Measurements from ENCODE around the gene GPR162.
A peak's percentile ranks its signal among the peaks of the same experiment; 100 is the strongest.

GPR162 gene

GRCh38 chr12:6821591-6822425 lies at the start of gene GPR162:
TSS of gene GPR162 (plus strand) at chr12:6821821. CDS start at chr12:6823899, 2,078 bp downstream.
- no peak for DNase-seq

GRCh38 chr12:6772331-6772695 lies 49.3 kb upstream of the GPR162 start, which contains the start of gene LAG3:
TSS of gene LAG3 (plus strand) at chr12:6772520. CDS start at chr12:6772853, 333 bp downstream.
- DNase-seq = no peak

DNA sequence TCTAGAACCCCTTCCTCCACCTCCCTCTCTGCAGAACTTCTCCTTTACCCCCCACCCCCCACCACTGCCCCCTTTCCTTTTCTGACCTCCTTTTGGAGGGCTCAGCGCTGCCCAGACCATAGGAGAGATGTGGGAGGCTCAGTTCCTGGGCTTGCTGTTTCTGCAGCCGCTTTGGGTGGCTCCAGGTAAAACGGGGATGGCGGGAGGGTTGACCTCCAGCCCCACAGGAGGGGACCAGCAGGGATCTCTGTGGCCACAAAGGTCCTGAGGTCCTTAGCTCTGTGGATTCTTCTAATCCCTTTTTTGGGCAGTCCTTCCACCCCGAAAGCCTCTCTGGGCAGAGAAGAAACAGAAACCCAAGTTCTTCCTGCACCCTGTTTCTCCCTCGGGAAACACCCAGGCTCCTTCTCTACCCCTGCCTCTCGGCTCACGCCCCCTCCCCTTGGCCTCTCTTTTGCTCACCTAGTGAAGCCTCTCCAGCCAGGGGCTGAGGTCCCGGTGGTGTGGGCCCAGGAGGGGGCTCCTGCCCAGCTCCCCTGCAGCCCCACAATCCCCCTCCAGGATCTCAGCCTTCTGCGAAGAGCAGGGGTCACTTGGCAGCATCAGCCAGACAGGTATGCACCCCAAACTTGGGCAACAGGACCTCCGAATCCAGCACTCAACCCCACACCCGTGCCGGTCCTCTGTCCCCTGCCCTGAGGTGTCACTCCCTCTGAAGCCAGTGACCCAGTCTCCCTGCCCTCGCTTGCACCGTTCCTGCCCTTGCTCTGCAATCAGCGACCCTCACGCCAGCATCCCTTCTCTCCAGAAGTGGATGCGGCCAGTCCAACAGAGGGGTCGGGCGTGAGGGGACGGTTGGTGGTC lies 48.7 kb upstream of the GPR162 start:
- no peak for DNase-seq

DNA sequence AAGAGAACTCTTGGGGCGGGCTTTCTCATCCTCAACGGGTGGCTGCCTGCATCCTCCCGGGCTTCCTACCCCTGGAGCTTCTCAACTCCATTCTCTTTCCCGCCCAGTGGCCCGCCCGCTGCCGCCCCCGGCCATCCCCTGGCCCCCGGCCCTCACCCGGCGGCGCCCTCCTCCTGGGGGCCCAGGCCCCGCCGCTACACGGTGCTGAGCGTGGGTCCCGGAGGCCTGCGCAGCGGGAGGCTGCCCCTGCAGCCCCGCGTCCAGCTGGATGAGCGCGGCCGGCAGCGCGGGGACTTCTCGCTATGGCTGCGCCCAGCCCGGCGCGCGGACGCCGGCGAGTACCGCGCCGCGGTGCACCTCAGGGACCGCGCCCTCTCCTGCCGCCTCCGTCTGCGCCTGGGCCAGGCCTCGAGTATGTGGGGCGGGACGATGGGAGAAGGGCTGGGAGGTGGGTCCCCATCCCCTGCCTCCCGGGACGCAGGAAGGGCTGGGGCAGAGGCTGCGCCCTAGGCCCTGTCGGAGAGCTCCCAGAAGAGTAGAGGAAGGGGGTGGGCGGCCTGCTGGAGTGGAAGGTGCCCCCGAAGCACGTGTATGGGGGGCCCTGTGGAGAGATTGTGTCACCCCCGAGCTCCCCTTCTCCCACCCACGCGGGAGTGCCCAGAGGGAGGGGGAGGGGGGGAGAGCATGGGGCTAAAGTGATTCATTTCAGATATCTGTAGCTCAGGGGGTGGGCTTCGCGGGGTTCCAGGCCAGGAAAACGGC lies 47.9 kb upstream of the GPR162 start:
- DNase-seq = no peak

- DNase-seq = no peak
These were observed 47.0 kb upstream of the GPR162 start for GRCh38 chr12:6774499-6775062.

DNA sequence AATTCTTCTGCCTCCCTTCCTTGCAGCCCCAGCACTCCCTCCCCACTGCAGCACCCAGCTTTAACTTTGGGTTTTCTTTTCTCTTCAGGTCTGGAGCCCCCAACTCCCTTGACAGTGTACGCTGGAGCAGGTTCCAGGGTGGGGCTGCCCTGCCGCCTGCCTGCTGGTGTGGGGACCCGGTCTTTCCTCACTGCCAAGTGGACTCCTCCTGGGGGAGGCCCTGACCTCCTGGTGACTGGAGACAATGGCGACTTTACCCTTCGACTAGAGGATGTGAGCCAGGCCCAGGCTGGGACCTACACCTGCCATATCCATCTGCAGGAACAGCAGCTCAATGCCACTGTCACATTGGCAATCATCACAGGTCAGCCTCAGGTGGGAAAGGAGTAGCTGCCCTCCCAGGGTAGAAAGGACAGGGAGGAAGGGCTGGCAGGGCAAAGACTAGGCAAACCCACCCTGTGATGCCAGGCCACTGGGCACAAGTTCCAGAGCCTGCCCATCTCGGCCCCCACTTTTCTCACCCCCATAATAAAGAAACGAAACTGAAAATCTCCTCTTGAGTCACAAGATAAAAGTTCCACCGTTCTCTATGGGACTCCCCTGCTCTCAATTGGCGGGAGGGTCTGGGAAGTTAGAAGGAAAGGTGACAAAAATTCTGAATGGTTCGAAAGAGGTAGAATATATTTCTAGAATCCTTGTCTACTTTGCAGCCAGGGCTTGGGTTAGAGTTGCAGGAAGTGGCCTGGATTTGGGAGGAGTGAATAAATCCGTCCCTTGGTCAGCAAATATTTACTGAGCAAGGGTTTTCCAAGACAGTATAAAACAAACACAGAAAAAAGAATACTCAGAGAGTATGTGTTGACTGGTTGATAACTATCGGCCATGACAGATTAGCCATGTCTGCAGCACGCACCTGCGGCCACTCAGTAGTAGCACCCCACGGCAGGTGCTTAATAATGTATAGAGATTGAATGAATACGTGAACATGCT lies 46.1 kb upstream of the GPR162 start:
- DNase-seq = no peak

DNA sequence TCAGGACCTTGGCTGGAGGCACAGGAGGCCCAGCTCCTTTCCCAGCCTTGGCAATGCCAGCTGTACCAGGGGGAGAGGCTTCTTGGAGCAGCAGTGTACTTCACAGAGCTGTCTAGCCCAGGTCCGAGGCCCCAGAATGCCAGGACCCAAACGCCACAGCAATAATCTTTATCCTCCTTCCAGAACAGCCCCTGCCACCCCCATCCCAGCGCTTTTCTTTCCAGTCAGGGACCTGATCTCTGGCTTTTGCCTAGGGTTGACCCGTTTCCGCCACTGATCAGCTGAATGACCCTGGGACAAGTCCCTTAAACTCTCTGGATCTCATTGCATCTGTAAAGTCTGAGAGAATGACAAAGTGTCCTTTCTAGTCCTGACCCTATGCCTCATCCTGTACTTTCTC lies 44.2 kb upstream of the GPR162 start:
- DNase-seq = no peak

GRCh38 chr12:6778217-6778573 lies 43.4 kb upstream of the GPR162 start:
- DNase-seq = peak; percentile 8

- DNase-seq = peak; percentile 47
These were observed 42.8 kb upstream of the GPR162 start for GRCh38 chr12:6778574-6779550.

- DNase-seq = no peak
These were observed 41.8 kb upstream of the GPR162 start for GRCh38 chr12:6779708-6780432.

DNA sequence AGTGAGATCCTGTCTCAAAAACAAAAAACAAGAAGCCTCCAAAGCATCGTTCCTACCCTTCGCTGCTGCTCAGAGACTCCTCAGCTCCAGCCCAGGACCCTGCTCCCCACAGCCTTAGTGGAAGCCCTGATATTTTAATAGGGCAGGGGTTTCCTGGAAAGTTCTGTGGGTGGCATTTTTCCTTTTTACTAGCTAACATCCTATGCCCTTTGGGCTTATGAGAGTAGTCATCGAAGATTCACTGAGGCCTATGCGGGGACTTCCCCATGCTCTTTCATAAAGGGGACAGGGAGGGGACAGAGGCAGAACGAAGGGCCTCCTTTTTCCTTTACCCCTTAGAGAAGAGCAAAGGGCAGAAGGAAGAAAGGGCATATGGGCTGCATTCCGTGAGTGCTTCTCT lies 41.0 kb upstream of the GPR162 start:
- no peak for DNase-seq

GRCh38 chr12:6782119-6782518 lies 39.5 kb upstream of the GPR162 start:
- DNase-seq = no peak

DNA sequence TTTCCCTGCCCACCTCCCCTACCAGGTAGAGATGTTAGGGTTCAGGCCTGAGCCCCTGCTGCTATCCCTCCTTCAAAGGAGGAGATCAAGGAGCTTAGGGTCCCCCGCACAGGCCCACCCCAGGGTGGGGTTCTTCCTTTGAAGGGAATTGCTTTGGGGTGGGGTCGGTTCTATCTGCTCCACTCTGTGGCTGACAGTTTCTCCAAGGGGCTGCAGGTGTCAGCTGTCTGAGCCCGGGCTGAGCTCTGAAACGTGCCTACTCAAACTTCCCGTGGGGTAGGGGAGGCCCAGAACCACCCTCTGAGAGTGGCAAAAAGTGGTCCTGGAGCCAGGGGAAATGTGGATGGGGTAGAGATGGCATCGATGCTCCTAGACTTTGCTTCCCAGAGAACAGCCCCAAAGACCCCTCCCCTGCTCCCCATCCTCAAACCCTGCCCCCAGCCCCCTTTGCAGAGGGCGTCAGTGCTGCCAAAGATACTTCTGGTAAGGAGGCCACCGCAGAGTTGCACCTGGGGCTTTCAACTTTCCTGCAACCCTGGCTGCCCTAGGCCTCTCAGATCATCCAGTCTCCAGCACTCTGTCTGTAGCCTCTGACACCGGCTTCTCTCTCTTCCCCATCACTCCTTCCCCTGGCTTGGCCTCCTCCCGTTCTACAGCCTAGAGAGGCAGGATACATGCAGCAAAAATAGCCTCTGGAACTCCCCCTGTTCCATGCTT lies 38.6 kb upstream of the GPR162 start:
- DNase-seq = no peak

DNA sequence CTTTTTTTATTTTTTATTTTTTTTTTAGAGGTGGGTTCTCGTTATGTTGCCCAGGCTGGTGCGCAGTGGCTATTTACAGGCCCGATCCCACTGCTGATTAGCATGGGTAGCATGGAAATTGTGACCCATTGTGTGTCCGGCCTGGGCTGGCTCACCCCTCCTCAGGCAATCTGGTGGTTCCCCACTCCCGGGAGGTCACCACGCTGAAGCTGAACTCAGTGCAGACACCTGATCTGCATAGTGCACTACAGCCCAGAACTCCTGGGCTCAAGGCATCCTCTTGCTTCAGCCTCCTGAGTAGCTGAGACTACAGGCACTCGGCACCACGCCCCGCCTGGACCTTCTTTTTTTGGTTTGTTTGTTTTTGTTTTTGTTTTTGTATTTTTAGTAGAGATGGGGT lies 37.8 kb upstream of the GPR162 start:
- DNase-seq = no peak

DNA sequence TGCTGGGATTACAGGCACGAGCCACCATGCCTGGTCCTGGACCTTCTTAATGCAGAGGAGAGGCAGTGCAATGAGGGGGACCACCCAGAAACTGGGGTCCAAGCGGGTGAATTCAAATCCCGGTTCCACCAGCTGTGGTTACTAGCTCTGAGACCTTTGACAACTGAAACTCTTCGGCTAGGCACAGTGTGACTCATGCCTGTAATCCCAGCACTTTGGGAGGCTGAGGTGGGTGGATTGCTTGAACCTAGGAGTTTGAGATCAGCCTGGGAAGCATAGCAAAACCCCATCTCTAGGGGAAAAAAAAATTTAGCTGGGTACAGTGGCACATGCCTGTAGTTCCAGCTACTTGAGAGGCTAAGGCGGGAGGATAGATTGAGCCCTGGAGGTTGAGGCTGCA lies 37.3 kb upstream of the GPR162 start:
- DNase-seq = no peak

DNA sequence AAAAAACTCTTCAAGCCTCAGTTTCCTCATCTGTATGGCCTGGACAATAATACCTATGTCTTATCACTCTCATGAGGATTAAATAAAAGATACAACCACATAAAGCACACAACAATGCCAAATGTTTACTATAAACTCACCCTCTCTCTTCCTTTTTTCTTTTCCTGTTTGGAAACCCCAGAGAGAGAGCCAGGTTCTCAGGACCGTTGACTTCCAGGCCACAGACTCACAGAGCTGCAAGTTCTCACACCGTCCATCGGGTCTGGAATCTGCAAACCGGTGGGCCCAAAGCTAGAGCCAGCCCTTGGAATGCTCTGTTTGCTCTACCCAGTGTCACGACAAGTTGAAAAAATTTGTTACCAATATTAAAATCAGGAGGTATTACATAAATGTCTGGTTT lies 36.9 kb upstream of the GPR162 start:
- no peak for DNase-seq

DNA sequence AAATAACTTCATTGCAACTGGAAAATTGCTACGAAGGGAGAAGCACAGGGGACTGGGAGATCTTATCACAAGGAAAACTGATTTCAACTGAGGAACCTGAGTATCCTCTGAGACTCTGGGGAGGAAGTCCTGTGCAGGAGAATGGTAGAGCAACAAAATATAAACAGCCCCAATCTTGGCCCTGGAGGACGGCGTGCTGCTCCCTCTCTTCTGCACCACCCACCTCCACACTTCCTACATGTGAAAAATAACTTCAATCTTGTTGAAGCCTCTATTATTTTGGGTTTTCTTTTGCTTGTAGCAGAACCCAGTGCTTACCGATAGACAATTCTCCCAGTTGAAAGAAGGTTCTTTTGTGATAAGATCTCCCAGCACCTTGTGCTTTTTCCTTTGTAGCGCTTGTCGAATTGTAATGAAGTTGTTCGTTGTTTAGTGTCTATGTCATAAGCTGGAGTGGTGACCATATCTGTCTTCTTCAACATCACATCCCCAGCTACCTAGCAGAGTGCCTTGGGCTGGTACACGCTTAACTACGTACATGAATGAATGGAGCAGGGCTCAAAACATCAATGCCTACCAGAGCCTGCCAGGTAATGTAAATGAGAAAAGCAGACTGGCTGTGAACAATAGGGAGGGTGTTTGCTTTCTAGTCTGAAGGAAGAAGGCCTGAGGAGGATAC lies 35.1 kb upstream of the GPR162 start:
- DNase-seq = no peak

GRCh38 chr12:6787309-6787708 lies 34.3 kb upstream of the GPR162 start:
- no peak for DNase-seq
